H1 (cell line): ENCODE data around the gene CYREN. TPM values are rescaled to one million over a fixed set of nuclear protein-coding genes. Genes with fewer than 3 reads are reported as not detected.

Source experiments
- CBX8 ChIP-seq: fragments of 300-800, 300-1000 bp; sonication (generic); IDR thresholded peaks from 2 replicates; pipeline ENCODE4 v1.7.1; 2016; ENCODE audit warnings: low read depth, low read length, borderline replicate concordance
- CEBPB ChIP-seq: IDR thresholded peaks from 2 replicates; pipeline ENCODE4 v1.6.1; 2012; ENCODE audit warnings: low read depth, low read length
- GTF2F1 ChIP-seq: IDR thresholded peaks from 2 replicates; pipeline ENCODE4 v1.6.1; 2012; ENCODE audit warnings: low read depth, low read length, improper control_type of control experiment, borderline replicate concordance
- KDM1A ChIP-seq: fragments of 200-600, 300-600 bp; sonication (generic); IDR thresholded peaks from 2 replicates; pipeline ENCODE4 v1.7.1; 2016; ENCODE audit warnings: mild to moderate bottlenecking, low read length, borderline replicate concordance
- NRF1 ChIP-seq: IDR thresholded peaks from 2 replicates; pipeline ENCODE4 v1.6.1; 2011; ENCODE audit warnings: mild to moderate bottlenecking, low read depth, low read length, improper control_type of control experiment
- SP4 ChIP-seq: IDR thresholded peaks from 2 replicates; pipeline ENCODE4 v1.6.1; 2012; ENCODE audit warnings: low read length, inconsistent platforms
- SRF ChIP-seq: IDR thresholded peaks from 2 replicates; pipeline ENCODE4 v1.6.1; 2011; ENCODE audit warnings: mild to moderate bottlenecking, low read depth, low read length, moderate library complexity
- SUZ12 ChIP-seq: fragments of 200-600 bp; sonication (generic); IDR thresholded peaks from 2 replicates; pipeline ENCODE4 v1.6.1; 2012; ENCODE audit warnings: mild to moderate bottlenecking, inconsistent platforms, low read length, moderate library complexity, mixed read lengths
- polyA plus RNA-seq, 7 experiments: library from polyadenylated mRNA; depleted of rRNA in 3 of 7; stranded (reverse) in 5 of 7; unstranded in 2 of 7; fragments of >200 nt in 5 of 7; fragments of 200-250 nt in 2 of 7; gene quantifications; 1 replicate in 5 of 7; 2 replicates in 1 of 7; 4 replicates in 1 of 7; pipeline versions ENCODE4 v1.2.1 to v1.2.3, GENCODE V29; 2011 to 2013; ENCODE audit warnings: missing spikeins in 2 of 7, mixed read lengths in 2 of 7
- total RNA-seq: library from RNA; stranded (reverse); fragmentation: NEBNext Ultra II Directional; extraction: Animal tissue kit (Norgen Biotek cat#: 25700); gene quantifications from 2 replicates; pipeline ENCODE4 v1.2.1, GENCODE V29; 2021

CYREN gene
- total and polyA plus RNA-seq, 2 of the 8 experiments (the other 6 are each of a cell fraction or from before 2014, with no cell fraction given): 25.1 to 46.2 TPM

GRCh38 chr7:135209225-135209834, 38.8 kb upstream of the CYREN start (continued):
- no peak for TF ChIP-seq NRF1
- TF ChIP-seq SP4: no peak
- TF ChIP-seq SRF: no peak
- no peak for TF ChIP-seq SUZ12
- no peak for TF ChIP-seq CEBPB
- TF ChIP-seq CBX8: no peak
- no peak for TF ChIP-seq KDM1A
- no peak for TF ChIP-seq GTF2F1
- TF ChIP-seq, all 59 proteins: peak for 0
